Measurements from ENCODE around the gene VPS13D.
A peak's percentile ranks its signal among the peaks of the same experiment; 100 is the strongest.

Gene VPS13D

GRCh38 chr1:12229835-12230548 lies at the start of gene VPS13D:
TSS of gene VPS13D (plus strand) at chr1:12230030. CDS start at chr1:12234267, 4,237 bp downstream.
- peak; percentile 31 to 73 for DNase-seq

DNA sequence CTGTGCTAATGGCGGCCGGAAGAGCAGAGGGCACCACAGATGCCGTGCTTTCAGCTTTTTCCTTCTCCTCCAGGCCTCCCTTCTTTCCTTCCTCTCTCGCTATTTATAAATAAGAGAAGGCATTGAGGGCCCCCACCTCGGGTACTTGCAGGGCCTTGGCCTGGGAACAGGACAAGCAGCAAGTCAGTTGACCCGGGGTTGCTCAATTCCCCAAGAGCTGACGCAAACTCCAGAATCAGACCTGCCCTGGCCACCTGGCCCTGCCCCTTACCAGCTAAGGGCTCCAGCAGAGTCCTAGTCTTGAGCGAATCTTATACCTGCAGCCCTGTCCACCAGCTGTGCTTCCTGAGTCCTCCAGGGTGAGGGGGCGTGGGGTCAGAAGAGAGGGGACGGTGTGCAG lies 49.5 kb upstream of the VPS13D start:
- peak in 1 of 2 donors; percentile 55 for DNase-seq

GRCh38 chr1:12180903-12181302 lies 48.9 kb upstream of the VPS13D start:
- no peak for DNase-seq

DNA sequence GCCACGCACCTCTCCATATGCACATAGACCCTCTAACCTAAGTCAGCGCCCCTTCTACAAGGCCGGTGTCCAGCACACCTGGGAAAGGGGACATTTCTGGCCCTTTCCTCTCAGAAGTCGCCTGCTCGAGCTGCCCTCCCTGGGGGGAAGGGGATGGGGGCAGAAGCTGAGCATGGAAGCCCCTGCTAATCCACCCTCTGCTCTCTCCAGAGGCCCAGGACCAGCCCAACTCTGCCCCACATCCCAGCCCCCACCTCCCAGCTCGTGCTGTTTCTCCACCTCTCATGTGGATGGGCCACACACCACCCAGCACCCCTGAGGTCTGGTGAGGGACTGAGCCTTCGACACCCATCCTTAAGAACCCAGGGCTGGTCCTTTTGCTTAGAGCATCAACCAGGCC lies 48.3 kb upstream of the VPS13D start:
- DNase-seq = no peak

DNA sequence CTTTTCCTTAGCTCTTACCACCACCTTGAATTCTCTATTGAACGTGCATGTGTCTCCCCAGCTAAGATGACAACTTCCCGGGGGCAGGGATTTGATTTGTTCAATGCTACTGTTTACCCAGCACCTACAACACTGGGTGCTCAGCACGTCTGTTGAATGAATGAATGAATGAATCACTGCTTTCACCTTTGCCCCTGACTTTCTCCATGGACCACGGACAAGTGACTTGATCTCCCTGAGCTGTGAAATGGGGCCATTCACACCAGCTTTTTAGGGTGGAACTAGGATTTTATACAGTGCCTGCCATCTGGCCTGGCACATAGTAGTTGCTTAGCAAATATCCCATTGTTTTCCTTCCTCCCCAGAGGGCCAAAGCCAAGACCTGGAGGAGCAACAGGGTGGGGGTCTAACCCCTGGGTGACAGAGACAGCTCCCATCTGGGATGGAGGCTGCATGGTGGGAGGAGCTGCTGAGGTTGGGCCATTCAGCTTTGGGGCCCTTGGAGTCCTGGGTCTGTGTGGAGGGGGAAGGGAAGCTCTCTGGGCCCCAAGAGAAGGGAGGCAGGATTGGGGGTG lies 47.3 kb upstream of the VPS13D start:
- no peak for DNase-seq

- no peak for DNase-seq
These were observed 46.6 kb upstream of the VPS13D start for GRCh38 chr1:12183095-12183794.

DNA sequence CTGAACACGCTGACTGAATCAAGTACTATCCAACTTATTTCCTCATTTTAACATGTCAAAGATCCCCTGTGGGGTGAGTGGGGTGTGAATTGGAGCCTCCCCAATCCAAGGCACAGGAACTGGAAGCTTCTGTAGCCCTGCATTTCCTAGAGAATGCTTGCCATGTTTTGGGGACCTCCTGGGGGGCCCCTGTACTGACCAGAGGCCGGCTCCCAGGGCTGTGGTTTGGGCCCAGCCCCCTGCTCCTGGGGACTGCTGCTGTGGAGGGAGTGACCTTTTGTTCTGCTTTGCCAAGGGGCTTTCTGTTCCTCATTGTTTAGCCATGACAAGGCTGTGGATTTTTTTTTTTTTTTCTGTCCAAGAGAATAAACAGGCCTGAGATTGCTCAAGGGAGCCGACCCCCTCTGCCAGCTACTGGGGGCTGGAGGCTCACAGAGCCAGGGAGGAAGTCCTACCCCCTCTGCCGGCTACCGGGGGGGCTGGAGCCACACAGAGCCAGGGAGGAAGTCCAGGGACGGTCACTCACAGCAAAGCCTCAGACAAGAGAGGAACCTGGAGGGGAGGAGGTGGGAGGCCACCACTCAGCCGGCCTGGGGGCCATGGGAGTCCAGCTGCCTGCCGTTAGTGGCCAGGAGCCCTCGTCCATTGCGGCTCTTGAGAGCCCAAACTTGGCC lies 45.7 kb upstream of the VPS13D start:
- peak; percentile 41 to 68 for DNase-seq

GRCh38 chr1:12185036-12185917 lies 44.6 kb upstream of the VPS13D start:
- DNase-seq = no peak

DNA sequence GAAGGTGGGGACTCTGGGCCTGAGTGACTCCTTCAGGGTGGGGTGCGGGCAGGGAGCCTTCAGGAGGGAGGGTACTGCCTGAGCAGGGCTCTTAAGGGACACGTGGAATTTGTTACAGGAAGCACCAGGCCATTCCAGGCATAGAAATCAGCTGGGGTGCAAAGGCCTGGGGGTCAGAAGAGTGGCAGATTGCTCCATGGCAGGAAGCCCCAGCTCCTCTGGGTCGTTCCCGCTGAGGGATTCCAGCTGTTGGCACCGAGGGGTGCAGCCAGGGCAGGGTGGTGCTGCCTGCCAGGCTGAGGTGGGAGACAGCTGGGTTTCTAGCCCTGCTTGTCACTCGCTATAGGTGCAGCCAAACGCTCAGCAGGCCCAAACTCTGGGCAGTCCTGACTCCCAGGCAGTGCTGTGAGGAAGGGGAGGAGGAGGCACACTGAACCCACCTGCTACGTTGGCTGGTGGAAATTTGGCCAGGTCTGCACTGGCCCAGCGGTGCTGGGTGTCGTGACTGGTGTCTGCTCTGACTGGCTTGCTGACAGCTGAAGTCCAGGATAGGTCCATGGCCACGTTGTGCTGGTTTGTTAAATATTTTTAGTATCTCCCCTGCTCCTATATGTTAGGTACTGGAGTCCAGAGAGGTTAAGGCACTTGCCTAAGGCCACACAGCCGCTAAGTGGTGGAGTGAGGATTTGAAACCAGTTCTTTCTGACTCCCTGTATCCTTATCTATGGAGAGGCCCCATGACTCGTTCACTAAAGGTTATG lies 43.7 kb upstream of the VPS13D start:
- DNase-seq = no peak

GRCh38 chr1:12186679-12186985 lies 43.2 kb upstream of the VPS13D start:
- no peak for DNase-seq

- no peak for DNase-seq
These were observed 41.7 kb upstream of the VPS13D start for GRCh38 chr1:12188115-12188514.

DNA sequence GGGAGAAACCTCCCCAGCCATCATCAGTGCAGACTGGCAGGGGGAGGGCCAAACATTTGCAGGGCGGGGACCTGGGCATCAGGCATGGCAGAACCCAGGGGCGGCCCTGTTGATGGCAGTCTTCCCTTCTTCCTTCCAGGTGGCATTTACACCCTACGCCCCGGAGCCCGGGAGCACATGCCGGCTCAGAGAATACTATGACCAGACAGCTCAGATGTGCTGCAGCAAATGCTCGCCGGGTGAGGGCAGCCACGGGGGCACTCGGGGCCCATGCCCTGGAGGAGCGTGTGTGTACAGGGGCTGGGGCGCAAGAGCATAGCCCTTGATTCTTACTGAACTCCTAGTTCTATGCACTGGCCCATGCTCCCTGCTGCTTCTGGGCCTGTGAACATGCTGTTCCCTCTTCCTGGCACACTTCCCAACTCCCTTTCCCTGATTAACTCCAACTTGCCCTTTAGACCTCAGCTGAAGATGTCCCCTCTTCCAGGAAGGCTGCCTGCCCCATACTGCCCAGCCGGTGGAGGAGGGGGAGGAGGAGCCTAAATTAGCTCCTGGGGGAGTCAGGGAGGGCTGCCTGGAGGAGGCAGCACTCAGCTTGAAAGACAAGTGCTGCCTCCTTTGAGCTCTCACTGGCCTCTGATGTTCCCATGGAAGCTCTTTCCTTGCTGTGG lies 41.0 kb upstream of the VPS13D start:
- DNase-seq = no peak

- DNase-seq = no peak
These were observed 40.5 kb upstream of the VPS13D start for GRCh38 chr1:12189328-12189682.

- no peak for DNase-seq
These were observed 38.4 kb upstream of the VPS13D start for GRCh38 chr1:12191242-12192032.

GRCh38 chr1:12194666-12195216 lies 35.1 kb upstream of the VPS13D start:
- no peak for DNase-seq

DNA sequence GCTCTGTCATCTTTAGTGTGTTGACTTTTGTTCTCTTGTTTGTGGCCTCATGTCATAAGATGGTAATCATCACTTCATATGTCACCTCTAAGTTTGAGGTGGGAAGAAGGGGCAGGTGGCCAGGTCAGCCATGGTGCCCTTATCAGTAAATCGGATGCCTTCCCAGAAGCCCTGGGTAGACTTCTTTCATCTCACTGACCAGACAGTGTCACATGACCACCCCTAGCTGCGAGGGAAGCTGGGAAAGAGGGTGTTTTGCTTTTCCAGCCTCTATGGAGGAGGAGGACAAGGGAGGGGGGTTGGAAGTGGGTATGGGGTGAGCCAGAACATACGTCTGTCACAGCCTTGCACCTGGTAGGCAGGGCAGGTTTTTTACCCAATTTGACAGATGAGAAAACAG lies 34.4 kb upstream of the VPS13D start:
- DNase-seq = no peak

- DNase-seq = no peak
These were observed 33.0 kb upstream of the VPS13D start for GRCh38 chr1:12196641-12197482.

GRCh38 chr1:12197483-12197880 lies 32.3 kb upstream of the VPS13D start:
- no peak for DNase-seq

- no peak for DNase-seq
These were observed 29.6 kb upstream of the VPS13D start for GRCh38 chr1:12200208-12200607.
